ENCODE measurements around the gene HEATR5A. TPM values are rescaled to one million over a fixed set of nuclear protein-coding genes. Genes with fewer than 3 reads are reported as not detected.
"Not testable (repeated sequence)": the region's sequence is repeated elsewhere in the genome, so short reads cannot be mapped to it uniquely, and the experiment has no call there.

HEATR5A gene
- total RNA-seq, 4 donors from 2014 or later, result 15.3 to 58.4 (median 38.5) TPM

GRCh38 chr14:31261859-31262731 is 158.3 kb downstream of the HEATR5A start:
- intact Hi-C loops (cut with DNase I; ENCODE audit: low total_unique reads), result no loop called here
- peaks cover 0 to 36% (median 11%) of the 10 kb centered on the region in 4 donors for H3K4me1 ChIP-seq
- peak overlapping the region in 3 of 4 donors; percentile 9 to 55 (median 29) for H3K27ac ChIP-seq
- no peak overlapping the region for H3K4me3 ChIP-seq
- no peaks in the 10 kb centered on the region for H3K36me3 ChIP-seq
- H3K9me3 ChIP-seq, result no peaks in the 10 kb centered on the region
- no peak for DNase-seq
- 59 to 60% methylated on average over 3 to 6 of the region's 6 CpGs for WGBS, 2 donors (ENCODE audit: low coverage in 1 of 2)
- no peaks in the 10 kb centered on the region for H3K27me3 ChIP-seq
- no peak for TF ChIP-seq POLR2A (IDR thresholded peaks at IDR 0.05)
- no peak for TF ChIP-seq EP300 (IDR thresholded peaks at IDR 0.05; ENCODE audit: low read depth)
- in situ Hi-C loops (cut with MboI; ENCODE audit: low pct_ligation_motif_present in 1 of 4, low pct_unique_long_range_greater_than_20kb in 1 of 4, low sequenced_read_pairs in 3 of 4), result no loop called here

GRCh38 chr14:31261523-31261858 is 158.9 kb downstream of the HEATR5A start:
- H3K36me3 ChIP-seq, result no peaks in the 10 kb centered on the region

DNA sequence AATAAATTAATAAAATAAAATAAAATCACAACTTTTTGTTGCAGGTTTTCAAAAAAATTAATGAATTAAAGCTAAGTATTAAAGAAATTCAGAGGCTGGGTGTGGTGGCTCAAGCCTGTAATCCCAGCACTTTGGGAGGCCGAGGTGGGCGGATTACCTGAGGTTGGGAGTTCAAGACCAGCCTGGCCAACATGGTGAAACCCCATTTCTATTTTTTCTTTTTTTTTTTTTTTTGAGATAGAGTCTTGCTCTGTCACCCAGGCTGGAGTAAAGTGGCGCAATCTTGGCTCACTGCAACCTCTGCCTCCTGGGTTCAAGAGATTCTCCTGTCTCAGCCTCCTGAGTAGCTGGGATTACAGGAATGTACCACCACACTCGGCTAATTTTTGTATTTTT is 161.3 kb downstream of the HEATR5A start:
- H3K36me3 ChIP-seq; intact Hi-C loops (cut with DNase I; ENCODE audit: low total_unique reads); H3K4me3 ChIP-seq; DNase-seq; H3K27me3 ChIP-seq; H3K9me3 ChIP-seq; in situ Hi-C loops (cut with MboI; ENCODE audit: low pct_ligation_motif_present in 1 of 4, low pct_unique_long_range_greater_than_20kb in 1 of 4, low sequenced_read_pairs in 3 of 4): not testable (repeated sequence)
- Histone ChIP-seq H3K4me1 (peaks cover 0 to 28% (median 10%) of the 10 kb centered on the region in 4 donors), H3K27ac (peak overlapping the region in 1 of 4 donors; percentile 45)
- WGBS, 2 donors (ENCODE audit: low coverage in 1 of 2), result 87 to 91% methylated on average over 3 to 4 of the region's 4 CpGs

More at GRCh38 chr14:31261523-31261858, 158.9 kb downstream of the HEATR5A start:
- H3K4me3 ChIP-seq, result no peak overlapping the region
- no peak for TF ChIP-seq POLR2A (IDR thresholded peaks at IDR 0.05)
- H3K27me3 ChIP-seq, result no peaks in the 10 kb centered on the region
- no peak for DNase-seq
- H3K27ac ChIP-seq, result peak overlapping the region in 1 of 4 donors; percentile 29
- H3K4me1 ChIP-seq, result peaks cover 0 to 36% (median 11%) of the 10 kb centered on the region in 4 donors
- WGBS, 2 donors (ENCODE audit: low coverage in 1 of 2), result 67 to 98% methylated on average over 2 to 3 of the region's 3 CpGs
- in situ Hi-C loops (cut with MboI; ENCODE audit: low pct_ligation_motif_present in 1 of 4, low pct_unique_long_range_greater_than_20kb in 1 of 4, low sequenced_read_pairs in 3 of 4) (no loop called here), intact Hi-C loops (cut with DNase I; ENCODE audit: low total_unique reads) (no loop called here)
- H3K9me3 ChIP-seq, result no peaks in the 10 kb centered on the region

- no peak for DNase-seq
- WGBS, 2 donors (ENCODE audit: low coverage in 1 of 2), result 92 to 96% methylated on average over 3 of the region's 3 CpGs
- H3K4me1 ChIP-seq, result peaks cover 0 to 23% (median 10%) of the 10 kb centered on the region in 4 donors
- no peak for TF ChIP-seq POLR2A (IDR thresholded peaks at IDR 0.05)
- TF ChIP-seq, protein P1, sequence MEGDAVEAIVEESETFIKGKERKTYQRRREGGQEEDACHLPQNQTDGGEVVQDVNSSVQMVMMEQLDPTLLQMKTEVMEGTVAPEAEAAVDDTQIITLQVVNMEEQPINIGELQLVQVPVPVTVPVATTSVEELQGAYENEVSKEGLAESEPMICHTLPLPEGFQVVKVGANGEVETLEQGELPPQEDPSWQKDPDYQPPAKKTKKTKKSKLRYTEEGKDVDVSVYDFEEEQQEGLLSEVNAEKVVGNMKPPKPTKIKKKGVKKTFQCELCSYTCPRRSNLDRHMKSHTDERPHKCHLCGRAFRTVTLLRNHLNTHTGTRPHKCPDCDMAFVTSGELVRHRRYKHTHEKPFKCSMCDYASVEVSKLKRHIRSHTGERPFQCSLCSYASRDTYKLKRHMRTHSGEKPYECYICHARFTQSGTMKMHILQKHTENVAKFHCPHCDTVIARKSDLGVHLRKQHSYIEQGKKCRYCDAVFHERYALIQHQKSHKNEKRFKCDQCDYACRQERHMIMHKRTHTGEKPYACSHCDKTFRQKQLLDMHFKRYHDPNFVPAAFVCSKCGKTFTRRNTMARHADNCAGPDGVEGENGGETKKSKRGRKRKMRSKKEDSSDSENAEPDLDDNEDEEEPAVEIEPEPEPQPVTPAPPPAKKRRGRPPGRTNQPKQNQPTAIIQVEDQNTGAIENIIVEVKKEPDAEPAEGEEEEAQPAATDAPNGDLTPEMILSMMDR (IDR thresholded peaks at IDR 0.05), result no peak
- TF ChIP-seq EP300 (IDR thresholded peaks at IDR 0.05; ENCODE audit: low read depth), result no peak
- no peak for TF ChIP-seq POLR2AphosphoS5 (IDR thresholded peaks at IDR 0.05)
- in situ Hi-C loops (cut with MboI; ENCODE audit: low pct_ligation_motif_present in 1 of 4, low pct_unique_long_range_greater_than_20kb in 1 of 4, low sequenced_read_pairs in 3 of 4) (no loop called here), intact Hi-C loops (cut with DNase I; ENCODE audit: low total_unique reads) (no loop called here)
- no peaks in the 10 kb centered on the region for H3K9me3 ChIP-seq
- H3K36me3 ChIP-seq, result no peaks in the 10 kb centered on the region
- no peak overlapping the region for H3K4me3 ChIP-seq
- no peaks in the 10 kb centered on the region for H3K27me3 ChIP-seq
- H3K27ac ChIP-seq, result peak overlapping the region in 1 of 4 donors; percentile 45
These were observed 161.8 kb downstream of the HEATR5A start for GRCh38 chr14:31258427-31259039.

- DNase-seq; H3K4me3 ChIP-seq; H3K36me3 ChIP-seq; in situ Hi-C loops (cut with MboI; ENCODE audit: low pct_ligation_motif_present in 1 of 4, low pct_unique_long_range_greater_than_20kb in 1 of 4, low sequenced_read_pairs in 3 of 4); H3K27me3 ChIP-seq; H3K9me3 ChIP-seq: not testable (repeated sequence)
- intact Hi-C loops (cut with DNase I; ENCODE audit: low total_unique reads), result loop anchor here (1.0 kb wide), 1 partner anchor 19 kb away; no protein-coding TSS in a partner anchor
- Histone ChIP-seq H3K27ac (peak overlapping the region in 1 of 4 donors; percentile 45), H3K4me1 (peaks cover 0 to 18% (median 10%) of the 10 kb centered on the region in 4 donors)
- WGBS, 2 donors (ENCODE audit: low coverage in 1 of 2), result 73 to 83% methylated on average over 14 to 17 of the region's 17 CpGs
These were observed 162.6 kb downstream of the HEATR5A start for GRCh38 chr14:31257554-31258426.

Measured in transverse colon (tissue), 4 donors.